Gastroesophageal sphincter (tissue), 3 donors: ENCODE results near the gene F5.

ENCODE experiments used
- CTCF ChIP-seq, 4 experiments: fragments of 200-600 bp in 2 of 4; fragments of 450-650 bp in 2 of 4; sonication (generic) in 1 of 4; IDR thresholded peaks; one replicate each; pipeline ENCODE4 v1.5.1; 2017 to 2019; ENCODE audit warnings: antibody characterized with exemption in 4 of 4, mild to moderate bottlenecking in 2 of 4, moderate library complexity in 2 of 4
- EP300 ChIP-seq: sonication (generic); formaldehyde crosslinking; IDR thresholded peaks from one replicate; pipeline ENCODE4 v1.6.1; 2017; ENCODE audit warnings: antibody characterized with exemption, mild to moderate bottlenecking

GRCh38 chr1:169588112-169588511 is 1.8 kb upstream of the F5 start:
- TF ChIP-seq CTCF (IDR thresholded peaks at IDR 0.05) = no peak
- no peak for TF ChIP-seq EP300
